HL-60 (cell line): ENCODE results near the gene FHIT.

Experiments used
- CTCF ChIP-seq: IDR thresholded peaks from one replicate; pipeline ENCODE4 v1.5.1; 2011; ENCODE audit warnings: low read length, control low read depth, inconsistent platforms; ENCODE audit not compliant: insufficient read depth
- POLR2AphosphoS5 ChIP-seq: IDR thresholded peaks from 2 replicates; pipeline ENCODE4 v1.6.1; 2012; ENCODE audit warnings: low read depth
- SPI1 ChIP-seq: IDR thresholded peaks from 2 replicates; pipeline ENCODE4 v1.6.1; 2012; ENCODE audit warnings: low read depth, mild to moderate bottlenecking, borderline replicate concordance

- TF ChIP-seq SPI1 (peak; percentile 8; the same call in 1 of the 2 replicates), POLR2AphosphoS5 (no peak), CTCF (no peak)
Observed at GRCh38 chr3:60760145-60760544, 491.1 kb downstream of the FHIT start.
